Gastrocnemius medialis (tissue), 4 donors: ENCODE data around the gene KIF5A.

ENCODE experiments used
- CTCF ChIP-seq, 5 experiments: fragments of 450-650 bp in 3 of 5; fragments of 200-600 bp in 2 of 5; sonication (generic) in 2 of 5; IDR thresholded peaks in 4 of 5; conservative IDR thresholded peaks in 1 of 5; 1 replicate in 4 of 5; 2 replicates in 1 of 5; pipeline ENCODE4 v1.5.1; 2016 to 2019; ENCODE audit warnings: antibody characterized with exemption in 5 of 5, mild to moderate bottlenecking in 3 of 5, moderate library complexity in 3 of 5
- POLR2A ChIP-seq, 2 donors: fragments of 450-650 bp; IDR thresholded peaks; one replicate each; pipeline ENCODE4 v1.6.1; 2017; ENCODE audit warnings: antibody characterized with exemption in 2 of 2, mild to moderate bottlenecking in 2 of 2, moderate library complexity in 2 of 2

- TF ChIP-seq POLR2A (IDR thresholded peaks at IDR 0.05) (peak; percentile 32 to 36), CTCF (IDR thresholded peaks at IDR 0.05 in 4 of 5, conservative IDR thresholded peaks at IDR 0.05 in 1 of 5) (no peak)
These were observed 61.4 kb downstream of the KIF5A start, which contains the start of gene ARHGEF25 for GRCh38 chr12:57611108-57611826.
